GM18909 (cell line): ENCODE data around the gene IQUB.
"Not testable (repeated sequence)": the region's sequence is repeated elsewhere in the genome, so short reads cannot be mapped to it uniquely, and the experiment has no call there.

Experiments used
- ATAC-seq: cut with Tn5 transposase; IDR thresholded peaks from one replicate; pipeline ENCODE4 v1.9.1; 2021; ENCODE audit warnings: mild to moderate bottlenecking; ENCODE audit not compliant: unreplicated experiment, poor library complexity

Gene IQUB

GRCh38 chr7:123534383-123535260 lies at the start of gene IQUB:
TSS of gene IQUB (minus strand) at chr7:123534595. CDS start at chr7:123512340, 22,255 bp downstream.
- ATAC-seq: peak; percentile 79

GRCh38 chr7:123583821-123584220 lies 49.4 kb upstream of the IQUB start:
- no peak for ATAC-seq

DNA sequence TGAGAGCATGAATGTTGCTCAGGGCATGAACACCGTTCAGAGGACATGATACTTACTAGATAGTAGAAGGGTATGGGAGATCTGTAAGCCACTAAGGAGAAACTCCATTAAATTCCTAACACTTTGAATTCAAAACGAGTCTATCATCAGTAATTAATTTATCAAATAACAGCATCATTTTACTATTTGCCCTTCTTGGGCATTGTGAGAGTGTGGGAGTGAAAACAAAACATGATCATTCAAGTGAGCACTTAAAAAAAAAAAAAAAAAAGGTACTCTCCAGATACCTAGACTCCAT lies 46.7 kb upstream of the IQUB start:
- ATAC-seq: no peak

DNA sequence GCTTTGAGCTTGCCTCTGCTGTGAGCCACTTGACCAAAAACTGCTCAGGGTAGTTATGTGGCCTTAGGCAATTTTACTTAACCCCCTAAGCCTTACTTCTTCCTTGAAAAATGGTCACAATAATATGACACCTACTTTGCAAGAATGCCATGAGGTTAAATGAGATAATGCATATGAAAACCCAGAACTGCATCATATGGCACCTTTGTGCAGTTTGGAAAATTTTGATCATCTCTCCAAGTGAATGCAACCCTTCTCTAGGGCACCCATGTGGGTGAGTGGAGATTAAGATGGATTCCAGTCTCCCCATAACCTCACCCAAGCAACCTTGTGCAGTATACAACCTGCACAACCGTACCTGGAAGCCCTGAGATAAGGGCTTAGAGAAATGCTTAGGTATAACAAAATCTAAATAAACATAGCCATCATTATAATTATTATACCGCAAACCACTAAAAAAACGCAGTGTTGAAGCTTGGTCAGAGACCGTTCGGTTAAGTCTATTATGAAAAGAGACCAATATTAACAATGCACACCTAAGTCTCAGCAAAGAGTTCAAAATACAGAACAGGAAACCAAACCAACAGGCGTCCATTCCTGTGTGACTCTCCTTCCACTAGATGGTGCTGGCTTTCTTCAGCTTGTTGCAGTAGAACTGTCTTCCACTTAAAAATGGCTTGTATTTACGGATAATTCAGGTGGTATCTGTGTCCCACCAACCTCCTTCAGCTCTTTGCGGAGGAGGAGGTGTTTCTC lies 46.2 kb upstream of the IQUB start:
- ATAC-seq: peak; percentile 86

DNA sequence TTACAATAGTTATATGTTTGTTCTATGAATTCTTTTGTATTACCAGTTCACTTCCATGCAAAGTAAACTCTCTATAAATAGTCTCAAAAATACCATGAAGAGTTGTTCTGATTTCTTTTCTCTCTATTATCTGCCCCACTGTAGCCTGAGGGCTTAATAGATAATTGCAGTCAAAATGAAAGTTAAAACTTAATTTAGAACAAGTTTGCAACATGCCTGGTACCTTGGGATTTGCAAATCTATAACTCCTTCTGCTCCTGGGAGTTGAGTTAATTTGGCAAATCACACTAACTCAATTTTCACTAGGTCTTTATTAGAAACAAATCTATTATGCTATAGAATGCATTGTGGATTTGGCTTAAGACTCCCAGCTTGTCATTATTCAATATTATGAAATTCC lies 45.0 kb upstream of the IQUB start:
- ATAC-seq: no peak

- no peak for ATAC-seq
These were observed 39.6 kb upstream of the IQUB start for GRCh38 chr7:123573896-123574467.

- no peak for ATAC-seq
These were observed 38.9 kb upstream of the IQUB start for GRCh38 chr7:123573341-123573740.

DNA sequence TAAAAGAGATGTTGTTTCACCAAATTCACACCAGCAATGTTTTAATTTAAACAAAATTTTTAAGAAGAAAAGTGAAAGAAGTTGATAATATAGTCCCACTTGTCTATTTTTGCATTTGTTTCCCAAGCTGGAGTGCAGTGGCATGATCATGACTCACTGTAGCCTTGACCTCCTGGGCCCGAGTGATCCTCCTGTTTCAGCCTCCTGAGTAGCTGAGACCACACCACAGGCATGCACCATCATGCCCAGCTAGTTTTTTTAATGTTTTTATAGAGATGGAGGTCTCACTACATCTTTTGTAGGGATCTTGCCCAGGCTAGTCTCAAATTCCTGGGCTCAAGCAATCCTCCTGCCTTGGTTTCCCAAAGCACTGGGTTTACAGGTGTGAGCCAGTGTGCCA lies 37.3 kb upstream of the IQUB start:
- no peak for ATAC-seq

DNA sequence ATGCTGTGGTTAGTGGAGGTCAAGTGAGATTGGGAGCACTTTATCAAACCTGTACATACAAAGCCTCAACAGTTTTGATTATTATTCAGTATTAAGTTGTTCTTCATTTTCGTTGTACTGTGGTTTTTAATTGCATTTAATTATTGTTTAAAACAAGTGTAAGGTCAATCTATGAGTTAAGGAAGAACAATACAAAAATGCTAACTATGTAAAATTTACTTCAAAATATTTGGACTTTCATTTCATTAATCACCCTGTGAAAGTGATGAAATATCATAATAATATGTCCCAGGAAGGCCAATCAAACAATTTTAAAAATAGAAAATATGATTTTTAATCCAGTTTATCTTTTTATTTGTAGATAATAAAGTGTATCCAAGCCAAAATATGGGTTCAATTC lies 36.8 kb upstream of the IQUB start:
- ATAC-seq: no peak

- ATAC-seq: peak; percentile 50
These were observed 36.2 kb upstream of the IQUB start for GRCh38 chr7:123570390-123571182.

DNA sequence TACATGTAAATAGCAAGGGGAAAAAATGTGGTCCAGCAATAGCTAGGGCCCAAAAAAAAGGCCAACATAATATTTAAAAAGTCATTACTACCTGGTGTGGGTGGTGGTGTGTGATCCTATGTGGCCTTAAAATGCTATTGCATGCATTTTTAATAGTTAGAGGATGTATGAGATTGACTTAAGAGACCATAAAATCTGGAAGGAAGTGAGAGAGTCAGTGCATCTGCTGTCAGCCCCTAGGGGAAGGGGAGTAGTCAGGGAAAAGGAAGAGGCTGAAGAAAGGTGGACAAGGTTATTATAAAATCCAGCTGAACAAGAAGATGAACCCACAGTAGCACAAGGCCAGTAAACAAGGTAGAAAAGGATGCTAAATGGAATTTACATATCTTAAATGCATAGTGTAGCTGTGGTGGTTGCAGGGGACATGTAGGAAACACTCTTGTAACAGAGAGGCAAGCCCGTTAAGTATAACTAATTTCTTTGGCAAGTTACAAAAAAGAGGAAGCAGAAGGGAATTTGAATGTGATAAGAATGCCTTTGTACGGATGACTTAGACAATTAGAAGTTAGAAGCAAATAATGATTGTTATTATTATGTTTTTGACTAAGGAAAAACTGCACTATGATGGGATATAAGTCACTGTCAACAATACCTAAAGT lies 35.1 kb upstream of the IQUB start:
- no peak for ATAC-seq

DNA sequence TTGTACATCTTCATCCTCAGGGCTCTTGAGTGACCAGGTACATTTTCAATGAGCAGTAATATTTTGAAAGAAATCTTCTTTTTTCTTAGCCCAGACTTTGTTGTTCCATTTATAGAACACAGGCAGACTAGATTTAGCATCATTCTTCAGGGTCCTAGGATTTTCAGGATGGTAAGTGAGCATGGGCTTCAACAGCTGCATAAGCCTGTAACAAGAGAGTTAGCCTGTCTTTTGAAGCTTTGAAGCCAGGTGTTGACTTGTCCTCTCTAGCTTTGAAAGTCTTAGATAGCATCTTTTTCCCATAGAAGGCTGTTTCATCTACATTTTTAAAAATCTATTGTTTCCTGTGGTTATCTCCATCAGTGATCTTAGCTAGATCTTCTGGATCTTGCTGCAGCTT lies 27.7 kb upstream of the IQUB start:
- no peak for ATAC-seq

- no peak for ATAC-seq
These were observed 24.0 kb upstream of the IQUB start for GRCh38 chr7:123558289-123558874.

- ATAC-seq: peak; percentile 98
These were observed 23.2 kb upstream of the IQUB start, which contains the start of gene NDUFA5 for GRCh38 chr7:123557398-123558288. TSS of gene NDUFA5 (minus strand) at chr7:123557818. CDS start at chr7:123557795, 23 bp downstream.

DNA sequence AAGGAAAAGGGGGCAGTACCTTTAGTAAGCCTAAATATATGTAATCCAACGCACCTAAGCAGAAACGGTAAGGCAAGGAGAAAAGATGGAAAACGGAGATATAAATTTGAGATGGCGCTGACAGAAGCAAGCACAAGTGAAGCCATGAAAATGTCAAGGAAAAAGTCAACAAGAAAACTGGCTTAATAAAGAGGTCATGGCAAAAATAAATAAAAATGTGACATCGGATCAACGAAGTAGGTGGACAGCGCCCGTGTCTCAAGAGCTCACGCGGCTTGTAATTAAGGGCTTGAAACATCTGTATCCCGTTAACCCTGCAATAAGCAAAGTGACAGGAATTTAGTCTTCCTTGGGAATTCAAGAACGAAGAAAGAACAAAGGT lies 22.6 kb upstream of the IQUB start:
- no peak for ATAC-seq

- ATAC-seq: no peak
These were observed 21.1 kb upstream of the IQUB start for GRCh38 chr7:123555484-123555883.

GRCh38 chr7:123553159-123553558 lies 18.8 kb upstream of the IQUB start:
- ATAC-seq: no peak

- ATAC-seq: no peak
These were observed 18.2 kb upstream of the IQUB start for GRCh38 chr7:123552641-123553040.

GRCh38 chr7:123552134-123552533 lies 17.7 kb upstream of the IQUB start:
- ATAC-seq: not testable (repeated sequence)
